ENCODE measurements around the gene DLGAP4. TPM values are rescaled to one million over a fixed set of nuclear protein-coding genes. Genes with fewer than 3 reads are reported as not detected.

DLGAP4 gene
- total and polyA plus RNA-seq, 8 donors = 15.1 to 92.2 (median 33.5) TPM

DNA sequence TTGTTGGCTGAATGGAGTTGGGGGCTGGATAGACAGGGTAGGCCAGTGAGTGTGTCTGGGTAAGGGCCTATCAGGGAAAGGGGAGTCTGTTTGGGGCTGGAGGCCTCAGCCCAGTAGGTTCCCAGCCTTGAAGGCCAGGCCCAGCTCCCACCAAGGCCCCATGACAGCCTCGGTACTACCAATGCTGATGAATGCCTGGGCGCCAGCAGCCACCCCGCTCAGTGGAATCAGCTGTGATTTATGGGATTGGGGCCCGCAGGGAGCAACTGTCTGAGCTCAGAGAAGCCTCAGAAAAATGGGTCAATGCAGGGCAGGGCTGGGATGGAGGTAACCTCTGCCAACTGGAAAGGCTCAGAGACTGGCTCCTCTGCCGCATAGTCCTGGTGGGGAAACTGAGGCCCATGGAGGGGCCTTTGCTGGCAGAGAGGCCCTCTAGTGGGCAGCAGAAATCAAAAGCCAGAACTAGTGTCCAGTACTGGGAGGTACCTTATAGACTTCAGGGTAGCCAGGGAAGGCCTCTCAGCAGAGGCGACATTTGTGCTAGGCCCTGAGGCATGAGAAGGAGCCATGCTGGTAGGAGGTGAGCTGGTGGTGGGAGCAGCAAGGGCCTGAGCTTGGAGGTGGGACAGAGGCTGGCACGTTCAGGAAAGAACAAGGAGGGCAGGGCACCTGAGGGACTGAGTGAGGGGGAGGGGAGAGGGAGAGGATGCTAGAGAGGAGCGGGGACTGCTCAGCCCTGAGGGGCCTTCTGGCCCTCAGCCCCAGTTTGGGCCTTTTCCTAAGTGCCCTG lies 36.4 kb downstream of the DLGAP4 start:
- Histone ChIP-seq H3K4me1 (no peaks in the 10 kb centered on the region), H3K4me3 (no peak overlapping the region), H3K27me3 (peaks cover 0 to 47% (median 17%) of the 10 kb centered on the region in 3 donors), H3K27ac (no peak overlapping the region), H3K9me3 (no peaks in the 10 kb centered on the region), H3K36me3 (no peaks in the 10 kb centered on the region)
- intact Hi-C loops (cut with DNase I; ENCODE audit: low total_unique reads) = no loop called here
- 72 to 80% (median 77%) methylated on average over 8 of the region's 8 CpGs for WGBS, 5 donors
- TF ChIP-seq CTCF (IDR thresholded peaks at IDR 0.05) = no peak
- TF ChIP-seq EP300 (IDR thresholded peaks at IDR 0.05) = no peak
- TF ChIP-seq POLR2AphosphoS5 (IDR thresholded peaks at IDR 0.05) = no peak
- no peak for TF ChIP-seq POLR2A (IDR thresholded peaks at IDR 0.05)
- no peak for DNase-seq

- no peaks in the 10 kb centered on the region for H3K9me3 ChIP-seq
- TF ChIP-seq POLR2A (IDR thresholded peaks at IDR 0.05) (no peak), EP300 (IDR thresholded peaks at IDR 0.05) (no peak), CTCF (IDR thresholded peaks at IDR 0.05) (no peak), POLR2AphosphoS5 (IDR thresholded peaks at IDR 0.05) (no peak)
- intact Hi-C loops (cut with DNase I; ENCODE audit: low total_unique reads) = no loop called here
- DNase-seq = no peak
- no peaks in the 10 kb centered on the region for H3K36me3 ChIP-seq
- WGBS, 5 donors = 59 to 90% (median 79%) methylated on average over 3 to 5 of the region's 5 CpGs
- no peaks in the 10 kb centered on the region for H3K4me1 ChIP-seq
- no peak overlapping the region for H3K4me3 ChIP-seq
- H3K27ac ChIP-seq = no peak overlapping the region
- H3K27me3 ChIP-seq = peaks cover 0 to 37% (median 16%) of the 10 kb centered on the region in 3 donors
Measured at GRCh38 chr20:36343641-36344040, 37.5 kb downstream of the DLGAP4 start.

DNA sequence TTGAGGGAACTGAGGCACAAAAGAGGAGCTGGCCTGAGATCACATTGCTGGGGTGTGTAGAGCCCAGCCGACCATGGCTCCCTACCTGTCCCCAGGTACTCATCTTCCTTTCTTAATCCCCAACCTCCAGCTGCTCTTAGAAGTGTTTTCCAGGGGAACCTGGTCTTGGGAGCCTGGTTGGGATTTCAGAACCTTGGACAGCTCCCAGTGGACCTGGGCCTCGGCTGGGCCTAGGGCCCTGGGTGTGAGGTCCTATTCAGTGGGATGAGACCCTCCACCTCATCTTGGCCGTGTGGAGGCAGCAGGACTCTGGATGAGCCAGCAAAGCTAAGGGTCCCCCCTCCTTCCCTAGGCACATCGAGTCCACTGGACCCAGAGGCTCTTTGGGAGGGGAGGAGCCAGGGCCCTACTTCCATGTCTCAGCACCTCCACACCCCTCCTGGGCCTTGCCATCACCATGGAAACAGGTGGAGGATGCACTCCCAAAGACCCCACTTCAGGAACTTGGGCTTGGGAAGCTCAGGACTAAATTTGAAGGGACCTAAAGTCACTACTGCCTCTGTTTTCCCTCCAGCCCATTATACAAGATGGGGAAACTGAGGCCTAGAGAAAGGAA lies 38.5 kb downstream of the DLGAP4 start:
- no peaks in the 10 kb centered on the region for H3K4me1 ChIP-seq
- peak; percentile 37 to 83 for DNase-seq
- intact Hi-C loops (cut with DNase I; ENCODE audit: low total_unique reads) = no loop called here
- H3K27ac ChIP-seq = no peak overlapping the region
- 10 to 42% (median 15%) methylated on average over 2 to 4 of the region's 4 CpGs for WGBS, 5 donors
- no peak overlapping the region for H3K4me3 ChIP-seq
- H3K27me3 ChIP-seq = peaks cover 0 to 27% (median 13%) of the 10 kb centered on the region in 3 donors
- no peaks in the 10 kb centered on the region for H3K36me3 ChIP-seq
- TF ChIP-seq POLR2AphosphoS5 (IDR thresholded peaks at IDR 0.05) (no peak), EP300 (IDR thresholded peaks at IDR 0.05) (no peak), CTCF (IDR thresholded peaks at IDR 0.05) (no peak), POLR2A (IDR thresholded peaks at IDR 0.05) (no peak)
- no peaks in the 10 kb centered on the region for H3K9me3 ChIP-seq

- Histone ChIP-seq H3K27me3 (peaks cover 0 to 15% (median 4%) of the 10 kb centered on the region in 3 donors), H3K4me1 (no peaks in the 10 kb centered on the region), H3K9me3 (no peaks in the 10 kb centered on the region), H3K27ac (no peak overlapping the region), H3K36me3 (no peaks in the 10 kb centered on the region), H3K4me3 (no peak overlapping the region)
- DNase-seq = no peak
- 86 to 91% (median 88%) methylated on average over 3 of the region's 3 CpGs for WGBS, 5 donors
- intact Hi-C loops (cut with DNase I; ENCODE audit: low total_unique reads) = no loop called here
- no peak for TF ChIP-seq POLR2AphosphoS5 (IDR thresholded peaks at IDR 0.05)
- no peak for TF ChIP-seq EP300 (IDR thresholded peaks at IDR 0.05)
- no peak for TF ChIP-seq CTCF (IDR thresholded peaks at IDR 0.05)
- no peak for TF ChIP-seq POLR2A (IDR thresholded peaks at IDR 0.05)
Measured at GRCh38 chr20:36346256-36346655, 40.1 kb downstream of the DLGAP4 start.

Measured in stomach (tissue), 9 donors.